GM12878 (cell line): ENCODE data around the gene FAM120AOS.

Experiments
- CREB1 ChIP-seq: IDR thresholded peaks from 2 replicates; pipeline ENCODE4 v1.6.1; 2012; ENCODE audit warnings: low read depth, mild to moderate bottlenecking, inconsistent platforms
- TCF3 ChIP-seq: IDR thresholded peaks from 2 replicates; pipeline ENCODE4 v1.6.1; 2012; ENCODE audit warnings: low read depth, mild to moderate bottlenecking, low read length, borderline replicate concordance; ENCODE audit not compliant: insufficient read depth
- TF ChIP-seq, protein P1 (sequence below), 3 experiments: IDR thresholded peaks in 2 of 3; conservative IDR thresholded peaks in 1 of 3; 2 replicates each; pipeline ENCODE4 v1.5.1; 2011; ENCODE audit warnings: low read depth in 3 of 3, low read length in 3 of 3, mild to moderate bottlenecking in 3 of 3, control low read depth in 2 of 3, moderate library complexity in 2 of 3, inconsistent platforms in 1 of 3, mixed read lengths in 1 of 3; ENCODE audit not compliant: control insufficient read depth in 2 of 3, insufficient read depth in 1 of 3; ENCODE audit errors: extremely low read depth in 1 of 3
- TF ChIP-seq, protein P2 (sequence below): IDR thresholded peaks from 2 replicates; pipeline ENCODE4 v1.6.1; 2011; ENCODE audit warnings: low read depth, low read length, improper control_type of control experiment, borderline replicate concordance
- TF ChIP-seq, protein P3 (sequence below): fragments of 450-650 bp; IDR thresholded peaks from 2 replicates; pipeline ENCODE4 v1.6.1; 2016; ENCODE audit warnings: mild to moderate bottlenecking

DNA sequence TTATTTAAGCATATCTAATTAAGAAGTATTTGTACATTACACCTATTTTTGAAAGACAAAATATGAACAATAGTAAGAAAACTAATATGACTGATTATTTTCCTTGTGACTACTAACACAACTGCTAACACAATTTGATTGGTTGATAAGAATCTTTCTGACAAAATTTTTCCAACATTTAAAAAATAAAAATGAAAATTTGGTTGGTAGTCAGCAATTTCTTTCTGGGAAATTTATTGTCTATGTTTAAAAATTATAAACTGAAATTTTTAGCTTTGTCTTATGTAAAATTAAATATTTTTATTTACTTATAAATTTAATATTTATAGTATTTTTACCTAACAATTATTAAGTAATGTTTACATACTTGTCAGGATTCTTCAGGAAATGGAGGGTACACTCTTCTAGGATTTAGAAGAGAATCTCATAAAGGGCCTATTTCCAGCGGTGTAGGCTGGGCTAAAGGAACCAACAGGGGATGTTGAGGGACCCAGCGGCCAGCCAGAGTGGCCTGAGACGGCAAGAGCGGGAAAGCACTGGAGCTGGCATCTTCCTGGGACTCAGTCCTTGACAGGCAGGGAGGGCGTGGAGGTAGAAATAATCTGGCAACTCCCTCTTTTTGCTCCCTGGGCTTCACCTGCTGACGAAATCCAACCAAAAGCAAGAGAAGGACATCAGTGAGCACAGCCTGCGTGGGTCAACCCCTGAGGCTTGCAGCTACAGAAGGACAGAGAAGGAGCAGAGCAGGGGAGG is 16.6 kb downstream of the FAM120AOS start:
- TF ChIP-seq, protein P1, sequence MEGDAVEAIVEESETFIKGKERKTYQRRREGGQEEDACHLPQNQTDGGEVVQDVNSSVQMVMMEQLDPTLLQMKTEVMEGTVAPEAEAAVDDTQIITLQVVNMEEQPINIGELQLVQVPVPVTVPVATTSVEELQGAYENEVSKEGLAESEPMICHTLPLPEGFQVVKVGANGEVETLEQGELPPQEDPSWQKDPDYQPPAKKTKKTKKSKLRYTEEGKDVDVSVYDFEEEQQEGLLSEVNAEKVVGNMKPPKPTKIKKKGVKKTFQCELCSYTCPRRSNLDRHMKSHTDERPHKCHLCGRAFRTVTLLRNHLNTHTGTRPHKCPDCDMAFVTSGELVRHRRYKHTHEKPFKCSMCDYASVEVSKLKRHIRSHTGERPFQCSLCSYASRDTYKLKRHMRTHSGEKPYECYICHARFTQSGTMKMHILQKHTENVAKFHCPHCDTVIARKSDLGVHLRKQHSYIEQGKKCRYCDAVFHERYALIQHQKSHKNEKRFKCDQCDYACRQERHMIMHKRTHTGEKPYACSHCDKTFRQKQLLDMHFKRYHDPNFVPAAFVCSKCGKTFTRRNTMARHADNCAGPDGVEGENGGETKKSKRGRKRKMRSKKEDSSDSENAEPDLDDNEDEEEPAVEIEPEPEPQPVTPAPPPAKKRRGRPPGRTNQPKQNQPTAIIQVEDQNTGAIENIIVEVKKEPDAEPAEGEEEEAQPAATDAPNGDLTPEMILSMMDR (IDR thresholded peaks at IDR 0.05 in 2 of 3, conservative IDR thresholded peaks at IDR 0.05 in 1 of 3; ENCODE audit: control insufficient read depth in 2 of 3, extremely low read depth in 1 of 3, insufficient read depth in 1 of 3, low read depth in 3 of 3, low read length in 3 of 3) = no peak
- TF ChIP-seq TCF3 (no peak), CREB1 (no peak)
- TF ChIP-seq, protein P2, sequence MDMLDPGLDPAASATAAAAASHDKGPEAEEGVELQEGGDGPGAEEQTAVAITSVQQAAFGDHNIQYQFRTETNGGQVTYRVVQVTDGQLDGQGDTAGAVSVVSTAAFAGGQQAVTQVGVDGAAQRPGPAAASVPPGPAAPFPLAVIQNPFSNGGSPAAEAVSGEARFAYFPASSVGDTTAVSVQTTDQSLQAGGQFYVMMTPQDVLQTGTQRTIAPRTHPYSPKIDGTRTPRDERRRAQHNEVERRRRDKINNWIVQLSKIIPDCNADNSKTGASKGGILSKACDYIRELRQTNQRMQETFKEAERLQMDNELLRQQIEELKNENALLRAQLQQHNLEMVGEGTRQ = no peak
- TF ChIP-seq, protein P3, sequence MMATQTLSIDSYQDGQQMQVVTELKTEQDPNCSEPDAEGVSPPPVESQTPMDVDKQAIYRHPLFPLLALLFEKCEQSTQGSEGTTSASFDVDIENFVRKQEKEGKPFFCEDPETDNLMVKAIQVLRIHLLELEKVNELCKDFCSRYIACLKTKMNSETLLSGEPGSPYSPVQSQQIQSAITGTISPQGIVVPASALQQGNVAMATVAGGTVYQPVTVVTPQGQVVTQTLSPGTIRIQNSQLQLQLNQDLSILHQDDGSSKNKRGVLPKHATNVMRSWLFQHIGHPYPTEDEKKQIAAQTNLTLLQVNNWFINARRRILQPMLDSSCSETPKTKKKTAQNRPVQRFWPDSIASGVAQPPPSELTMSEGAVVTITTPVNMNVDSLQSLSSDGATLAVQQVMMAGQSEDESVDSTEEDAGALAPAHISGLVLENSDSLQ = no peak
